HK-2 (cell line): ENCODE data around the gene ALDH3B1.

Experiments
- DNase-seq: peaks from one replicate; pipeline ENCODE4 v3.0.0-alpha.2; 2018; ENCODE audit not compliant: unreplicated experiment

ALDH3B1 gene

DNA sequence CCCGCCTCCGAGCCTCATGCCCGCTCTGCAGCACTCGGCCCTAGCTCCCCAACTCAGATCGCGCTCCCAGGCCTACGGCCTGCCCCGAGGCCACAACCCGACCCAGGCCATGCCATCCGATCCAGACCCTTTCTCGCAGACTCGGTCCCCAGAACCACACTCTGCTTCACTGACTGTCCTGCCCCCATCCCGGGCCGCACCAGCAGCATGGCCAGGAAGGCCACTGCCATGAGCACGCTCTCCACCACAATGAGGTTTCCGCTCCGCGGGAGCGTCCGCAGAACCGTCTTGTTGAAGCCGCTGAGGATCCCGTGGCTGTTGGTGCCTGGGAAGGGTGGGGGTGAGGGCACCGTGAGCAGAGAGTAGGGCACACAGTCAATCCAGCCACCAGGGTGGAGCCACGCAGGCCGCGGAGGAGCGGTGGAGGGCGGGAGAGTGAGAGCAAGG lies 12.6 kb upstream of the ALDH3B1 start:
- DNase-seq = no peak

DNA sequence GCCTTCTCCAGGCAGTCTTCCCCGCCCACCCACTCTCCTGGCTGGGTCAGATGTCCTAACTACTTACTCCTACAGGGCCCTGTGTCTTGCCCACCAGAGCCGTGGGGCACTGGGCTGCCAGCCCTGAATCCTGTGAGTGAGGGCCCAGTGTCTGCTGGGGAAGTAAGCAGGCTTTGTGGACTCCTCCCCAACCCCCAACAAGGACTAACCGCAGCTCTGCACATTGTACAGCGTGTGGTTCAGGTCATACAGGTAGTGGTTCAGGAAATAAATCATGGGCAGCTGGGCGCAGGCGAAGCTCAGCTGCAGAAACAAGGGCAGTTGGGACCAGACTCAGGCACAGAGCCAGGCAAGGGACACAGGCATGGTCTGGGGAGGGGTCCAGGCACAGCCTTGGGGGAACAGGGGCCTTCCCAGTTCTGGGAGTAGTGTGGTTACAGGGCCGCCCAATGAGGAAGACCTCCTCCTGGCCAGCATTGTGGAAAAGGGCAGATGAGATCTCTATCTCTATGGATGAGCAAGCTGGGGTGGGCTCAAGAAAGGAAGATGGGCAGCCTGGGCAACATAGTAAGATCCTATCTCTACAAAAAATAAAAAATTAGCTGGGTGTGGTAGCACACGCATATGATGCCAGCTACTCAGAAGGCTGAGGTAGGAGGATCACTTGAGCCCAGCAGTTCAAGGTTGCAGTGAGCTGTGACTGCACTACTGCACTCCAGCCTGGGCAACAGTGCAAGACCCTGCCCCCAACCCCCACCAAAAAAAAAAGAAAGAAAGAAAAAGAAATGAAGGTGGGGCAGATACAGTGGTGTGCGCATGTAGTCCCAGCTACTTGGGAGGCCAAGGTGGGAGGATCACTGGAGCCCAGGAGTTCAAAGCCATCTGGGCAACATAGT lies 11.7 kb upstream of the ALDH3B1 start:
- no peak for DNase-seq

DNA sequence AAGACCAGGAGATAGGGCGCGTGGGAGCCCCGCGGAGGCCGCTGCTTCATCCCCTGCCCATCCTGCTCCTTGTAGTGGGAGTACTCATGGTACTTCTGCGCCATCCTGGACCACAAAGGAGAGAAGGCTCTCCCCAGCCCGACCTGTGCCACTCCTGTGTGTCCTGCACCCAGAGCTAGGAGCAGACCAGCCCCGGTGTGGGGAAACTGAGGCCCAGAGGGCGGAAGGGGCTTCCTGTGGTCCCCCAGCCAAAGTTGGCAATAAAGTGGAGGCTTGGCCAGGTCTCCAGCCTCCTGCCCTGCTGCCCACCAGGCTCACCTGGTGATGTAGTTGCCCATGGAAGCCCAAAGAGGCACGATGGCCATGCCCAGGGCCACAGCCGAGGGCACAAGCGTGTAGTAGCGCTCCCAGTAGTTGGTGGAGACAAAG lies 10.9 kb upstream of the ALDH3B1 start:
- no peak for DNase-seq

DNA sequence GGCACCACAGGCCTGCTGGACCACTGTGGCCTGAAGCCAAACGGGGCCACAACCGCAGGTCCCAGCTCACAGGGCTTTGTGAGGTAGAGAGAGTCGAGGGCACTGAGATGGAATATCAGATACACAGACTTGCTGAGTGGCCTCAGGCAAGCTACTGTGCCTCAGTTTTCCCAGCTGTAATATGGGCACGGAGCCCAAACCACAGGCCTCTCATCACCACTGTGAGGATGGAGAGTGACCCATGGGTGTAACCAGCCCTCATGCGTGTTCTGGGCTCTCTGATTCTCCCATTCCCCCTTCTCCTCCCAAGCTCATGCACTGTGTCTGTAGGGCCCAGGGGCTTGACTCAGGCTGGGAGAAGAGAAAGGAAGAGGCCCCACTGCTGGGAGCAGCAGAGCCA lies 10.4 kb upstream of the ALDH3B1 start:
- DNase-seq = no peak

DNA sequence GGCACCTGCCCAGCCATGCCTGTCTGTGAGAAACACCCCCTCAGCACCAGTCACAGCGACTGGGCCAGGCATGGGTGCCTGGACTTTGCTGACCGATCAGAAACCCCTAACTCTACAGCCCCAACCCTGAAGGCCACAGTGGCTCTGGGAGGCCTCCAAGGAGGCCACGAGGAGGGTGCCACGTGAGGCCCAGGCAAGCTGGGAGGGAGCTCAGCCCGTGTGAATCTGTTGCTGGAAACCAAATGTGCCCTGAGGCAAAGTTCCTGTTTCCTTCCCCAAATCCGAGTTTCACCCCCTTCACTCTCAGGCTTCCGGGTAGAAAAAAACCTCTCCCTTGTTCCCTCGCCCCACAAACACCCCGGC lies 7.6 kb upstream of the ALDH3B1 start:
- no peak for DNase-seq

DNA sequence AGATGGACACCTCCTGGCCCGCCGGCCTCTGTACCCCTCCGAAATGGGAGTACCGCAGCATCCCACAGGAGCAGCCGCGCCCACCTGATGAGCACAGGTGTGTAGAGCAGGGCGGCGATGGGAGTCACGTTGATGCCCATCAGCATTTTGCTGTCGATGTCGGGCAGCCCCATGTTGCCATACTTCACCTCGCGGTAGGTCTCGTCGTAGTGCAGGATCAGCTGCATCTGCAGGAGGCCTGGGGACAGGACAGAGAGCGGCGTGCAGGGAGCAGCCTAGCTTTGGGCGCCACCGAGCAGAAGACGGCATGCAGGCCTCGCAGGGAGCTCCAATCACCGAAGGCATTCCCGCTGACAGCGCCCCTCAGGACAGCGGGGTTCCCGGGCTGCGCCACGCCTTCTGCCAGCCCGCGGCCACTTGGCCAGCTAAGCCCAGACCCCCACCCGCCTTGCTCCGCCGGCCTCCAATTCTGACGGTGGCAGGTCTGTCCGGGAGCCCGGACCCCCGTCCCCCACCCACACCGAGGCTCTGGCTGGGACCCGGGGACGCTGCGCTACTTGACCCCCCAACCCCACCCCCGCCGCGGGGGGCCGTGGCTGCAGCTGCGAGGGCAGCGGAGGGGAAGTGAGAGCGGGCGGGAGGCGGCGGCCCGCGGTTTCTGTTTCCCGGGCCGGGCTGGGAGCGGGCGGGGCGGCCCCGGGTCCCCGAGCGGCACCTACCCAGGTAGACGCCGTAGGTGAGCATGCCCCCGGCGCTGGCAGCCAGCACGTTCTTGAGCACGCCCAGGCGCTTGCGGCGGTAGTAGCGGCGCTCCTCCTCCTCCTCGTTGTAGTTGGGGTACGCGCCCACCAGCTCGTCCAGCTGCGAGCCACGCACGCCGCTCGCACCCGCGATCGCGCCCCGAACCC lies 6.9 kb upstream of the ALDH3B1 start:
- no peak for DNase-seq

DNA sequence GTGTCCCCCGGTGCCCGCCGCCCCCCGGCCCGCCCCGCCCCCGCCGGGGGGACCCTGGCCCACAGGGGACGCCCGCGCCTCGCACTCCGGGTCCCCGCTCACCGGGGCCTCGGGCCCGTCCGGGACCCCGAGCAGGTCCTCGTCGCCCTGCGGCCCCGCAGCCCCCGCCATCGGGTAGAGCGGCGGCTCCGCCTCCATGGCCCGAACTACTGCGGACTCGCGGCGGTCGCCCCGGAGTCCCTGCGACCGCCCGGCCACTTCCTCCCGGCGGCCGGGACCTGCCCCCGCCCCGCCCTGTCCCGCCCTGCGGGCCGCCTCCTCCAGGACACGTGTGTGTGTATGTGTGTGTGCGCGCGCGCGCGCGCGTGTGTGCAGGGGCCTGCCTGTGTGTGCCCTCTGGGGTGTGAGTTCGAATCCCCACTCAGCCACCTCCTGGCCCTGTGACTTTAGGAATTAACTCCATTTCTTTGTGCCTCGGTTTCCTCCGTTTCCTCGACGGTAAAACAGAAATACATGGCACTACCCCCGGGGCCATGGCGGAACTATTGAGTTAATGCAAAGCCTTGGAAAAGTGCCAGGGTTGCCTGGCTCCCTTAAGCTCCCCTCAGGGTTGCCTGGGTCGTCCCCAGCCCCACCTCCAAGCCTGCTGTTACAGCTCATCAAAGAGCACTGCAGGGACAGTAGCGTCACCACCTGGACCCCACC lies 6.1 kb upstream of the ALDH3B1 start, which contains the start of gene UNC93B1:
TSS of gene UNC93B1 (minus strand) at position 252 of the 705 bp plus-strand sequence. CDS start at position 198, 54 bp downstream.
- DNase-seq = peak; percentile 83

DNA sequence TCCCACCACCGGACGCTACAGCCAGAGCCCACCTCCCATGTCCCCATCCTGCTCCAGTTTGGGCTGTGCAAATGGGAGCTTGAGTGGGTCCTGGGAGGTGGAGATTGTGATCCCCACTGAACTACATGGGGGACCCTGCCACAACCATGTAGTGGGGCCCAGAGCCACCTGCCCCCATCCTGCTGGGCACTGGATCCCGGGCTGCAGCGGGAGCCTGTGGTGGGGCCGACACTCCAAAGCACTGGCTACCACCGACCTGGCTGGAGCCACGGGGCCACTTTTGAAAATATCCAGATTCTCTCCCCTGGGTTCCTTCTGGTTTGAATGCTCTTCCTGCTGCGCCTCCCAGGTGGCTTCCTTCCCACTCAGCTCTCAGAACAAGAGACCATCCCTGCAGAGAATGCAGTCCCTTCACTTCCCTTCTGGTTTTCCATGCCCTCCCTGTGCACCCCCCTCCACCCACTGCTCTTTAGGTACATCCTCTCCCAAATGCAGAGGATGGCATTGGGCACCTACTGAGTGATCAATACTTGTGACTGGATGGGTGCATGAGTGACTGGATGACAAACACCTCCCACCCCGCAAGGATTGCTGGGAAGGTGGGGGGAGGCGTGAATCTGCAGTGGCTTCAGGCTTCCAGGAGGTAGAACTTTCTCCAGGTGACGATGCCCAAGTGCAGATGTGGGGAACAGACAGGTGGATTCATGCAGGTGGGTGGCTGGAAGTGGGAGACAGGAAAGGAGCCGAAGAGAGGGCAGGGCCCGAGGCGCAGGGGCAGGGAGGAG lies 5.4 kb upstream of the ALDH3B1 start:
- DNase-seq = no peak

DNA sequence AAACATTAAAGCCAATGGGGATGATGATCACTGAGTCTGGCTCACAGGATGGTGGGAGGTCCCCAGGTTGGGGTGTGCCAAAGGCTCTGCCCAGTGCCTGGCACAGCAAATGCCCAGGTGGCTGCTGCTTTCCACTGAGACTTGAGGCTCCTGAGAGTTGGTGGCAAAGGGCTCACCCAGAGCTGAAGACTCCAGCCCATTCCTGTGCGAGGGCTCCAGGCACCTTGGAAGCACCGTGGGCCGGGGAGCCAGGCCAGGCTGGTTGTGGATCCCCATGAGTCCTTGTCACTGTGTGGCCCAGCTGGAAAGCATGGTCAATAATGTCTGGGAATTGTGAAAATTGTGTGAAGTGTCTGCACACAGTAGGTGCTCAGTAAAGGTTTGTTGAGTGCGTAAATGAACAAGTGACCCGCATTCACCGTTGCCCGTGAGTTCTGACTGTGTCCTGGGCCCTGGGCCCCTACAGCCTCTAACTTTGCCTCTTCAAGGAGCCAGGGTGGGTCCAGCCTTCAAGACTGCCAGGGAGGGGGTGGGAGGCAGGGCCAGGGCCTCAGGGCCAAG lies 3.4 kb upstream of the ALDH3B1 start:
- no peak for DNase-seq

DNA sequence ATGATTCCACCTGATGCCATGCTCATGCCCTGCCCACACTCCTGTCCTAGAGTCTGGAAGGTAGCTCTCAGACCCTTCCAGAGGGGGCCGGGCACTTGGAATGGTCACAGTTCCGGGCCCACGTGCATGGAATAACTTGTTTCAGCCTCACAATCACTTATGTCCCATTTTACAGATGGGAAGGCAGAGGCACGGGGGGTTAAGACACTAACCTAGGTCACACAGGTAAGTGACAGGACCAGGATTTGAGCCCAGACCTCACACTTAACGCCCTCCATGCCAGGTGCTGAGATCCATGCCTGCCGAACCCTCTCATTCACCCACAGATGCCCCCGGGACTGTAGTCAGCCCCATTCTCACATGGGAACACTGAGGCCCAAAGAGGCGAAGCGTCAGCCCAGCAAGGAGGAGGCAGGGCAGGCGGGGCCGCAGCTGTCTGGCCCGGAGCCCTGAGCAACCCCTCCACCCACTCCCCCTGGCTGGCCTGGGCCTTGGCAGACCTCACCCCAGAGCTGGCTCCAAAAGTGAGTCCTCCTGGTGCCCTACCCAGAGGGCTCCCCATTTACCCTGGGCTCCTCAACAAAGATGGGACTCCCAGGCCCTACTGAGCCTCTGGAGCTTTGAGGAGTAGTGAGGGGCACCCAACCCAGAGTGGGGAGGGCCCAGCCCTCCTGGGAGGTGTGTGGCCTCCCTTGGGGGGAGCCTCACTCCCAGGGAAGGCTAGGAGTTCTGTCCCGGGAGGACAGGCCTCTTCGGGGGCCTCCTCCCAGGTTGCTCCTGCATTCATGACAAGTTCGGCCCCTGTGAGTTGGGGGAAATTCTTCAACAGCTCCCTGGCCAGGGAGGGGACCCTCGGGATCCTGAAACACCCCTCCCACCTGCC lies 2.4 kb upstream of the ALDH3B1 start:
- no peak for DNase-seq

DNA sequence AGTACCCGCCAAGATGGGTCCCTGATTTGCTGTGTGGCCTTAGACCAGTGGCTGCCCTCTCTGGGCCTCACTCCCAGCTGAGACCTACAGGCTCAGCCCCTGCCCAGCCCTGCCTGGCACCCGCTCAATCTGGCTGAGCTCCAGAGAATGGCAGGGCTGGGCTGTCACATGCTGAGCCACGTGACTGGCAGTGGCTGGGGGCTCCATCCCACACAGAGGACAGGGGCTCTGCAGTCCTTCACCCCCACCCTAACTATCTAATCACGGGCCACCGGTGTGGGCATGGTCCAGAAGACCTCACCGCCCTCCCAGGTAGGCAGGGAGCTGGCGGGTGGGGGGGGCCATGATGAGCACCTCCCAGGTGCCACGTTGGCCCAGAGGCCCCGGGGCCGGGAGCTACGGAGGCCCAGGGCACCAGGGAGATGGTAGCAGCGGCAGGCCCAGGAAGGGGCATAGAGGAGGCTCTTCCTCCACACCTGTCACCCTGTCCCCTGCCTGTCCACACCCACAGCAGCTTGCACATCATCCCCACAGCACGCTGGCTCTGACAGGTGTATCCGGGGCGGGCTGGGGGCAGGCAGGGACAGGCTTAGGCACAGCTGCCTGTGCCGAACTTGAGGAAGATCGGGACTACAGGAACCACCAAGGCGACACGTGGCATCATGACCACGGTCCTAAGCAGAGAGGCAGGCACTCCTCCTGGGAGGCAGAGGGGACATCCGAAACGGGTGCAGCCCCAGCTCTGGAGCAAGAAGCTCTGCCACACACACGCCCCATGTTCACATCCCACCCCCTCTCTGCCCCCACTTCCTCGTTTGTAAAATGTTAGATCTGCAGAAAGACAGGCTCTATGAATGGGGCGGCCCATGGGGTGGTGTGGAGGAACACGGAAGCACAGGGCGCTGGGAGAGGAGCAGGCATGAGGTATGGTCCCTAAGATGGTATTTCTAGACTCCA lies 1.5 kb upstream of the ALDH3B1 start:
- DNase-seq = no peak

DNA sequence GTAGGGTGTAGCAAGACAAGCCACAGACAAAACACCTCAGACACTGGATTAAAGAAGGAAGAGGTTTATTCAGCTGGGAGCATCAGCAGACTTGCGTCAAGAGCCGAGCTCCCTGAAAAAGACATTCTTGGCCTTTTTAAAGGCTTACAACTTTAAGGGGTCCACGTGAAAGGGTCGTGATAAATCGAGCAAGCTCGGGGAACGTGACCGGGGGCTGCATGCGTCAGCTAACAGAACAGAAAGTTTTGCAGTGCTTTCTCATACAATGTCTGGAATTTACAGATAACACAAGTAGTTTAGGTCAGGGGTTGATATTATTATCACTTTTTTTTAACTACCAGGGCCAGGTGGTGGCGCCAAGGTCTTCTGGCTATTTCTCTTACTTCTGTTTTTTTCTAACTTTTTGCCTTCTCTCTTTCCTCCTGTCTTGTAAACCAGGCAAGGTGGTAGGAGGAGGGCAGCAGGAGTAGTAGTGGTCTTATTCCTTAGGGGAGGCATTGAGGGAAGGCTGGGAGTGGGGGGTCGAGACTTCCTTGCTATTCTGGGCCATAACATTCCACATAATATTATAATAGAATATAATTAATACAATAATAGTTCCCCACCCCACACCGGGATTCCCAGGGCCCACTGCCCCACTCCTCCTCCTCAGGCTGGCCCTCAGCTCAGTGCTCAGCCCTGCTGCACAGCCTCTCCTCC lies 587 bp upstream of the ALDH3B1 start:
- no peak for DNase-seq

DNA sequence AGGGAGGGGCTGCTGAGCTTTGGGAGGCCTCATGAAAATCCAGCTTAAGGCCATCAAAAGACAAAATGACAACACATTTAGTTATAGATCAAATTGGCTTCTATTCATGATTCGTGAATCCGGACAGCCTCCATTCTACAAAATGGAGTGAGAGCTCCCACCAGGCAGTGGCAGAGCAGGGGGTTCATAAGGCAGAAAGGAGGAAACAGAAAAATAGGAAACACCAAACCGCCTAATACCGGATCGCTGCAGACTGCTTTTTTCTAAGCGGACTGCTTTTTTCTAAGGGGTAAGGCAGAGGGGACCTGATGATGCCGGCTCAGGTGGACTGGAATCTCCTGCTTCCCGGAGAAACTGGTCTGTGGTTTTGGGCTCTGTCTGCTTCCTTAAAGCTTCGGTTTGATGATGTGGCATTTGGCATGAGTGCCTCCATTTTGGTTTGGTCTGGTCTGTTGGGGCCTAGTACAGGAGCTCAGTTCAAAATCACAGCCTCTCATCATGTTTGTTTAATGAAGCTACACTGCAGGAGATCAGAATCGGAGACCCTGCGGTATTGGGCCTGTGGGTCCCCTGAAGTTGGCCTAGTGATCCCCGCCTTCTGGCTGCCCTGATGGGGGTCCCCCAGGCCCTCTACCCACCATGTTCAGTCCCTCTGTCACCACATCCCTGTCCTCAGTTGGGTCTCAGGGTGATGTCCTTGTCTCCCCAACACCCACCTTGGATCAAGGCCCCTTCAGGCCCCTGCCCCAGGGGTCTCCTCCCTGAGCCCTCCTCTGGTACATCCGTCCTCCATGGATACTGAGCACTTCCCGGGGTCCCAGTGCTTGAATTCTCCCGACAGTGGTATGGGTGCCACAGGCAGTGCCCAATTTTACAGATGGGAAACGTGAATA lies 1.2 kb downstream of the ALDH3B1 start:
- DNase-seq = no peak

DNA sequence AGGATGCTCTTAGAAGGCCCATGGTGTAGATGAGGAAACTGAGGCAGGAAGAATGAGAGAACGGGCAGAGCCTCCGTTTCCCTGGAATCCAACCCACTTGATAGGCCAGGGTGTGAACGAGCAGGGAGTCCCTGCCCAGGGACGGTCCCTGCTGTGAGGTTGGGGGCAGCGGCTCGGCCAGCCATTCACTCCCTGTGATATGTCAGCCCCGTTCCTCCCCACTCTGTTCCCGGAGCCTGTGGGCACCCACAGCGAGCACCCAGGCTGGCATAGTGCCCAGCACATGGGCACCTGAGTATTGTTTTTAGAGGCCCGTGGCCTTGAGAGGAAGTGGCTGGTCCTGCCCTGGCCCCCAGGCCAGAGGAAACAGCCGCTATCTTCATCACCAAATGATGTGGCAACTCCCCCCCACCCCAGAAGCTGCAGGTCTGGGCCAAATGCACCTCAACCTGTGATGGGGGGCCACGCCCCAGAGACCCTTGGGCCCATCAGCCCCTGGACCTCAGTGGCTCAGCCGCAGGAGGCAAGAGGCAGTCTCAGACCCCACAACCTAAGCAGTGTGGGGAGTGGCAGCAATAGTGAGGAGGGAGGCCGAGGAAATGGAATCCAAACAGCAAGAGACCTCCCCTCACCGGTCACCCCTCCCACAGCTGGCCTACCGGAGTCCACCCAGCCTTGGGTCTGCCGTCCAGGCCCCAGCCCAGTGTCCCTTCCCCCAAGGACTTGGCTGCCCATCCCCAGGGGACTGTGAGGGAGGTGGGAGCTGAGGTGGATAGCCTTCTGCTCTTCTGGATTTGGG lies 2.1 kb downstream of the ALDH3B1 start:
- DNase-seq = no peak

DNA sequence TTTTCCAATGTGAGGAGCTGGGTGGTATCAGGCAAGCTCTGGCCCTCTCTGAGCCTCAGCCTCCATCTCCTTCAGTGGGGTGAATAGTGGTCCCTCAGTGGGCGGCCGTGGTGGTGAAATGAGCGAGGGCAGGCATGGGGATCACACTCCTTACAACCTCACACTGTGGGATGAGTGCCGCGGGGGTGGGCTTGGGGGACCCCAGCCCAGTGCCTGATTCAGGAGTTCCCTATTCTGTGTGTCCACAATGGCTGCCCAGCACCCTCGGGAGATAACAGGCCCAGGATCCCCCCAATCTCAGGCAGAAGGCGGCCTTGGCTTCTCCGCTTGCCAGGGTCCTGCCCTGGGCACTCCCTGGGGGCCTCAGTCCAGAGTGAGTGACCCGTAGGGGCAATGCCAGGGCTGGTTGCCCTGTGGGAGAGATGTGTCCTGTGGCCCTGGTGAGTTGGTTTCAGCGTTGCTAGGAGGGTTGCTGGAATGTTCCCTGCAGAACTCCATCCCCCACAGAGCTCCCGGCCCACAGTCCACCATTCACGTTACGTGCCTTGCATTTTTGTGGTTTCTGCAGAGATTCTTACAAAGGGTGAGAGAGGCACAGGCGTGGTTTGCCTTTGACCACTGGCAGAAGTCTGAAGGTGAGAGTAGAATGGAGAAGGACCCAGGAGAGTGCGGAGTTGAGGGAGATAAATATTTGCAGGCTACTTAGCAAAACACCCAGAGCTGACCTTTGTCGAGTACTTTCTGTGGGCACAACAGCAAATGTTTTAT lies 2.9 kb downstream of the ALDH3B1 start:
- DNase-seq = peak; percentile 84
